Loucy (cell line): ENCODE data around the gene SPEF2.

Experiments used
- H2AFZ ChIP-seq: fragments of 200-600 bp; sonication (generic); 2 replicates; pipeline ENCODE4 v1.6.0; 2016; ENCODE audit warnings: antibody characterized with exemption, mild to moderate bottlenecking, low read length, moderate library complexity
- H3F3A ChIP-seq: fragments of 200-600 bp; 2 replicates; pipeline ENCODE4 v1.6.0; 2016; ENCODE audit warnings: antibody characterized with exemption, low read depth, mild to moderate bottlenecking
- H3K27me3 ChIP-seq: fragments of 200-600 bp; sonication (generic); 2 replicates; pipeline ENCODE4 v1.6.1; 2014; ENCODE audit warnings: low read length, mild to moderate bottlenecking; ENCODE audit not compliant: insufficient read depth, poor library complexity, severe bottlenecking
- H3K36me3 ChIP-seq: fragments of 200-600 bp; sonication (generic); 2 replicates; pipeline ENCODE4 v1.6.1; 2016; ENCODE audit warnings: low read length; ENCODE audit not compliant: insufficient read depth
- H3K4me1 ChIP-seq: fragments of 200-600 bp; sonication (generic); 2 replicates; pipeline ENCODE4 v1.5.1; 2014; ENCODE audit warnings: low read length, mild to moderate bottlenecking; ENCODE audit not compliant: insufficient read depth, poor library complexity, severe bottlenecking
- H3K4me2 ChIP-seq: fragments of 200-600 bp; sonication (generic); 2 replicates; pipeline ENCODE4 v1.6.0; 2014; ENCODE audit warnings: antibody characterized with exemption, low read length, low read depth, mild to moderate bottlenecking; ENCODE audit not compliant: poor library complexity, severe bottlenecking
- H3K4me3 ChIP-seq: fragments of 200-600 bp; sonication (generic); 2 replicates; pipeline ENCODE4 v1.5.1; 2014; ENCODE audit warnings: low read length, mild to moderate bottlenecking, mixed read lengths; ENCODE audit not compliant: poor library complexity, severe bottlenecking
- H3K79me2 ChIP-seq: fragments of 200-600 bp; sonication (generic); 2 replicates; pipeline ENCODE4 v1.6.1; 2014; ENCODE audit warnings: low read length; ENCODE audit not compliant: insufficient read depth
- H3K9ac ChIP-seq: fragments of 200-600 bp; sonication (generic); 2 replicates; pipeline ENCODE4 v1.6.0; 2014; ENCODE audit warnings: mild to moderate bottlenecking, low read depth, low read length, moderate library complexity; ENCODE audit not compliant: poor library complexity, severe bottlenecking
- H3K9me2 ChIP-seq: fragments of 200-600 bp; sonication (generic); replicated peaks from 2 replicates; pipeline ENCODE4 v1.6.1; 2016; ENCODE audit warnings: low read depth, low read length, mixed read lengths
- H3K9me3 ChIP-seq: fragments of 200-600 bp; sonication (generic); 2 replicates; pipeline ENCODE4 v1.6.1; 2014; ENCODE audit warnings: mild to moderate bottlenecking, antibody characterized with exemption, low read length, low read depth; ENCODE audit not compliant: insufficient read depth
- H4K20me1 ChIP-seq: fragments of 200-600 bp; sonication (generic); 2 replicates; pipeline ENCODE4 v1.6.0; 2014; ENCODE audit warnings: antibody characterized with exemption, low read length, mild to moderate bottlenecking; ENCODE audit not compliant: insufficient read depth, poor library complexity, severe bottlenecking
- EZH2phosphoT487 ChIP-seq: fragments of 200-600 bp; IDR thresholded peaks from 2 replicates; pipeline ENCODE4 v1.6.1; 2018; ENCODE audit warnings: antibody characterized with exemption, mild to moderate bottlenecking, moderate library complexity, borderline replicate concordance
- TF ChIP-seq, protein P1 (sequence below): fragments of 200-600 bp; sonication (generic); conservative IDR thresholded peaks from 2 replicates; pipeline ENCODE4 v1.5.1; 2014; ENCODE audit warnings: mild to moderate bottlenecking, antibody characterized with exemption, low read length

SPEF2 gene

GRCh38 chr5:35709688-35710087, 92.0 kb downstream of the SPEF2 start:
- Histone ChIP-seq H2AFZ (no peak overlapping the region), H3F3A (no peaks in the 10 kb centered on the region), H3K4me1 (no peaks in the 10 kb centered on the region)

GRCh38 chr5:35717718-35718117, 100.1 kb downstream of the SPEF2 start:
- Histone ChIP-seq H3K9ac (no peak overlapping the region), H4K20me1 (no peaks in the 10 kb centered on the region), H3K4me3 (no peak overlapping the region), H3K79me2 (no peaks in the 10 kb centered on the region), H3K9me2 (no peaks in the 10 kb centered on the region), H3K36me3 (no peaks in the 10 kb centered on the region; the same call in 1 of the 2 replicates), H3K27me3 (no peaks in the 10 kb centered on the region), H3F3A (no peaks in the 10 kb centered on the region), H3K4me2 (no peak overlapping the region), H2AFZ (no peak overlapping the region), H3K9me3 (0 out of 2 replicates have a peak, but pooled peaks cover 2% of the 10 kb centered on the region), H3K4me1 (no peaks in the 10 kb centered on the region)
- TF ChIP-seq, protein P1, sequence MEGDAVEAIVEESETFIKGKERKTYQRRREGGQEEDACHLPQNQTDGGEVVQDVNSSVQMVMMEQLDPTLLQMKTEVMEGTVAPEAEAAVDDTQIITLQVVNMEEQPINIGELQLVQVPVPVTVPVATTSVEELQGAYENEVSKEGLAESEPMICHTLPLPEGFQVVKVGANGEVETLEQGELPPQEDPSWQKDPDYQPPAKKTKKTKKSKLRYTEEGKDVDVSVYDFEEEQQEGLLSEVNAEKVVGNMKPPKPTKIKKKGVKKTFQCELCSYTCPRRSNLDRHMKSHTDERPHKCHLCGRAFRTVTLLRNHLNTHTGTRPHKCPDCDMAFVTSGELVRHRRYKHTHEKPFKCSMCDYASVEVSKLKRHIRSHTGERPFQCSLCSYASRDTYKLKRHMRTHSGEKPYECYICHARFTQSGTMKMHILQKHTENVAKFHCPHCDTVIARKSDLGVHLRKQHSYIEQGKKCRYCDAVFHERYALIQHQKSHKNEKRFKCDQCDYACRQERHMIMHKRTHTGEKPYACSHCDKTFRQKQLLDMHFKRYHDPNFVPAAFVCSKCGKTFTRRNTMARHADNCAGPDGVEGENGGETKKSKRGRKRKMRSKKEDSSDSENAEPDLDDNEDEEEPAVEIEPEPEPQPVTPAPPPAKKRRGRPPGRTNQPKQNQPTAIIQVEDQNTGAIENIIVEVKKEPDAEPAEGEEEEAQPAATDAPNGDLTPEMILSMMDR = peak; percentile 16; the same call in 1 of the 2 replicates
- TF ChIP-seq EZH2phosphoT487 = no peak

More at GRCh38 chr5:35709688-35710087, 92.0 kb downstream of the SPEF2 start:
- Histone ChIP-seq H3K9me3 (no peaks in the 10 kb centered on the region), H3K4me3 (no peak overlapping the region), H4K20me1 (no peaks in the 10 kb centered on the region), H3K36me3 (no peaks in the 10 kb centered on the region), H3K9me2 (0 out of 2 replicates have a peak, but pooled peaks cover 4% of the 10 kb centered on the region), H3K4me2 (no peak overlapping the region), H3K27me3 (no peaks in the 10 kb centered on the region), H3K79me2 (no peaks in the 10 kb centered on the region), H3K9ac (no peak overlapping the region)
- TF ChIP-seq, protein P1 = no peak
- TF ChIP-seq EZH2phosphoT487 = no peak

- no peaks in the 10 kb centered on the region for H3K79me2 ChIP-seq
- H3K36me3 ChIP-seq = no peaks in the 10 kb centered on the region
- no peak overlapping the region for H3K4me3 ChIP-seq
- no peaks in the 10 kb centered on the region for H3K9me2 ChIP-seq
- no peaks in the 10 kb centered on the region for H3F3A ChIP-seq
- no peaks in the 10 kb centered on the region for H3K27me3 ChIP-seq
- H3K4me1 ChIP-seq = no peaks in the 10 kb centered on the region
- no peaks in the 10 kb centered on the region for H4K20me1 ChIP-seq
- no peaks in the 10 kb centered on the region for H3K9me3 ChIP-seq
- H2AFZ ChIP-seq = no peak overlapping the region
- H3K9ac ChIP-seq = no peak overlapping the region
- H3K4me2 ChIP-seq = no peak overlapping the region
- TF ChIP-seq, protein P1 = no peak
- no peak for TF ChIP-seq EZH2phosphoT487
These were observed 118.1 kb downstream of the SPEF2 start for GRCh38 chr5:35735718-35736117.
